Transverse colon (tissue), 4 donors: ENCODE results near the gene NEMP2. TPM values are rescaled to one million over a fixed set of nuclear protein-coding genes. Genes with fewer than 3 reads are reported as not detected.
"Not testable (repeated sequence)": the region's sequence is repeated elsewhere in the genome, so short reads cannot be mapped to it uniquely, and the experiment has no call there.

ENCODE experiments used
- DNase-seq: peaks from one replicate; pipeline ENCODE4 v3.0.0-alpha.2; 2019
- H3K27ac ChIP-seq, 4 donors: fragments of 200-600 bp; sonication (generic); 2 replicates each; pipeline ENCODE4 v1.5.1; 2016 to 2018; ENCODE audit warnings: inconsistent platforms in 4 of 4
- H3K27me3 ChIP-seq: fragments of 200-600 bp; sonication (generic); 2 replicates; pipeline ENCODE4 v1.5.1; 2017; ENCODE audit warnings: inconsistent platforms
- H3K36me3 ChIP-seq, 4 donors: fragments of 200-600 bp; sonication (generic); 2 replicates each; pipeline ENCODE4 v1.5.1; 2017 to 2019; ENCODE audit warnings: inconsistent platforms in 4 of 4
- H3K4me1 ChIP-seq, 4 donors: fragments of 200-600 bp; sonication (generic); 2 replicates each; pipeline ENCODE4 v1.5.1; 2017 to 2020; ENCODE audit warnings: inconsistent platforms in 4 of 4
- H3K4me3 ChIP-seq, 4 donors: fragments of 200-600 bp; sonication (generic); 1 replicate in 1 of 4; 2 replicates in 3 of 4; pipeline versions ENCODE4 v1.5.1 to v1.6.1; 2017 to 2019; ENCODE audit warnings: inconsistent platforms in 4 of 4
- H3K9me3 ChIP-seq, 2 donors: fragments of 200-600 bp; sonication (generic); 2 replicates each; pipeline ENCODE4 v1.5.1; 2017 to 2019; ENCODE audit warnings: inconsistent platforms in 2 of 2
- CTCF ChIP-seq, 5 experiments: fragments of 200-600 bp in 3 of 5; fragments of 450-650 bp in 2 of 5; sonication (generic) in 3 of 5; IDR thresholded peaks; 1 replicate in 2 of 5; 2 replicates in 3 of 5; pipeline ENCODE4 v1.5.1; 2016 to 2017; ENCODE audit warnings: antibody characterized with exemption in 5 of 5, inconsistent platforms in 3 of 5, mild to moderate bottlenecking in 2 of 5, moderate library complexity in 1 of 5
- EP300 ChIP-seq: sonication (generic); formaldehyde crosslinking; IDR thresholded peaks from one replicate; pipeline ENCODE4 v1.6.1; 2017; ENCODE audit warnings: antibody characterized with exemption, low read depth
- POLR2A ChIP-seq: fragments of 450-650 bp; IDR thresholded peaks from one replicate; pipeline ENCODE4 v1.6.1; 2016; ENCODE audit warnings: antibody characterized with exemption, mild to moderate bottlenecking, moderate library complexity
- POLR2AphosphoS5 ChIP-seq, 3 donors: sonication (generic); formaldehyde crosslinking; IDR thresholded peaks; one replicate each; pipeline ENCODE4 v1.6.1; 2016; ENCODE audit warnings: antibody characterized with exemption in 3 of 3
- WGBS, 2 donors: methylation state at CpG; one replicate each; pipeline ENCODE4 v1.1.5; 2018; ENCODE audit warnings: low coverage in 1 of 2; 5-methylcytosine and 5-hydroxymethylcytosine counted together
- in situ Hi-C, 4 donors: fragments of 200-750 bp; cut with MboI; loops; one replicate each; pipeline versions ENCODE4 v1.15.0 to v1.15.1; 2017; ENCODE audit warnings: low sequenced_read_pairs in 3 of 4, low pct_ligation_motif_present in 1 of 4, low pct_unique_long_range_greater_than_20kb in 1 of 4
- intact Hi-C: fragments of 100-400 bp; cut with DNase I; formaldehyde crosslinking; loops from one replicate; pipeline ENCODE4 v1.15.1; 2023; ENCODE audit warnings: low total_unique reads
- total RNA-seq, 4 donors: library from RNA; depleted of rRNA; stranded (reverse); fragments of >200 nt; gene quantifications; one replicate each; pipeline ENCODE4 v1.1.0, GENCODE V29; 2016

NEMP2 gene
- total RNA-seq, 4 donors from 2014 or later, result 0.20 to 2.4 (median 1.6) TPM; not detected in 1

- no peaks in the 10 kb centered on the region for H3K36me3 ChIP-seq
- intact Hi-C loops (no loop called here), in situ Hi-C loops (loop anchor here in 3 of 4 donors (10.0 to 25.0 kb wide), 3 partner anchors 124 to 424 kb away; no protein-coding TSS in a partner anchor)
- H3K27me3 ChIP-seq, result no peaks in the 10 kb centered on the region
- WGBS, 2 donors, result 60% methylated on average over 2 of the region's 2 CpGs
- no peak for TF ChIP-seq EP300
- TF ChIP-seq POLR2AphosphoS5 (IDR thresholded peaks at IDR 0.05), result no peak
- peak; percentile 24 to 65 (median 48) for TF ChIP-seq CTCF (IDR thresholded peaks at IDR 0.05)
- TF ChIP-seq POLR2A, result no peak
- H3K4me3 ChIP-seq, result no peak overlapping the region
- H3K27ac ChIP-seq, result peak overlapping the region in 1 of 4 donors; percentile 74
- DNase-seq, result no peak
- no peaks in the 10 kb centered on the region for H3K9me3 ChIP-seq
- peaks cover 0 to 28% (median 22%) of the 10 kb centered on the region in 4 donors for H3K4me1 ChIP-seq
Measured at GRCh38 chr2:190511104-190511503, 23.4 kb downstream of the NEMP2 start.

DNA sequence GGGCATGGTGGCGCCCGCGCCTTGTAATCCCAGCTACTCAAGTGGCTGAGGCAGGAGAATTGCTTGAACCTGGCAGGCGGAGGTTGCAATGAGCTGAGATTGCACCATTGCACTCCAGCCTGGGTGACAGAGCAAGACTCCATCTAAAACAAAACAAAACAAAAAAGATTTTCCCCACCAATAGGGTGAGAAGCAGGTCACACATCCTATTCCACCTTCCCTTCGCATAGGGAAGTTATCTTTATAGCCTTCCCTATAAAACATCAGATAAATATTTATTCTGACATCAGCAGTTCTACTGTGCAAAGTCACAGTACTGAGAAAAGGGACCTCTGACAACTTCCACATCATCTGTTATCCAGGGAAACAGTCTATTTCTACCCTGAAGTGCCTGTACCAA lies 24.6 kb downstream of the NEMP2 start:
- H3K9me3 ChIP-seq, H3K36me3 ChIP-seq, intact Hi-C loops, H3K4me3 ChIP-seq, H3K27me3 ChIP-seq, DNase-seq: not testable (repeated sequence)
- in situ Hi-C loops, result loop anchor here in 3 of 4 donors (10.0 to 25.0 kb wide), 3 partner anchors 123 to 423 kb away; no protein-coding TSS in a partner anchor
- WGBS, 2 donors, result 71% methylated on average over 5 of the region's 5 CpGs; no CpG with 5 or more reads in 1 of the 2 donors
- H3K27ac ChIP-seq, result peak overlapping the region; percentile 2 to 74 (median 60)
- peaks cover 0 to 40% (median 29%) of the 10 kb centered on the region in 4 donors for H3K4me1 ChIP-seq
- TF ChIP-seq CTCF (IDR thresholded peaks at IDR 0.05), result peak in 1 of 5 experiments; percentile 18

DNA sequence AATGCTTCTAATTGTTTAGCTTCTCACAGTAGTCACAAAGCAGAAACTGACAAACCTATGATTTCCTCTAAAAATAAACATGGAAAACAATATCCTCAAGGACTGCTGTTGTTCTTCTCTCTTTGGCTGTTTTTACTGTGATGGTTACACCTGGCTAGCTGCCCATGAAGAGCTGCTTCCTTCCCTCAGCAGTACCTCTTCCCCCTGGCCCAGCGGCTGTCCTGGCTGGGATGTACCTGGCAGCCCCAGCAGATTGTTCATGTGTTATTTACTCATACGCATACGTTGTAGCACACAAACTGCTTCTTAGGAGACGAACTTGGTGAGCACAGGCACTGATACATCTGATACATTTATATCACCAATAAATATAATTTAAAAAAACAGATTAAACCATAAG lies 27.4 kb downstream of the NEMP2 start:
- Histone ChIP-seq H3K9me3 (no peaks in the 10 kb centered on the region), H3K4me1 (peaks cover 0 to 43% (median 38%) of the 10 kb centered on the region in 4 donors), H3K36me3 (no peaks in the 10 kb centered on the region), H3K4me3 (no peak overlapping the region), H3K27me3 (no peaks in the 10 kb centered on the region), H3K27ac (peak overlapping the region in 3 of 4 donors; percentile 18 to 73 (median 21))
- intact Hi-C loops, result no loop called here
- TF ChIP-seq POLR2AphosphoS5 (IDR thresholded peaks at IDR 0.05), result no peak
- no peak for TF ChIP-seq POLR2A
- no peak for TF ChIP-seq EP300
- TF ChIP-seq CTCF (IDR thresholded peaks at IDR 0.05), result no peak
- peak; percentile 52 for DNase-seq
- in situ Hi-C loops, result loop anchor here in 2 of 4 donors (25.0 kb wide), 2 partner anchors 120 to 420 kb away; no protein-coding TSS in a partner anchor
- WGBS, 2 donors, result 44 to 45% methylated on average over 4 of the region's 4 CpGs

- Histone ChIP-seq H3K4me3 (no peak overlapping the region), H3K27ac (peak overlapping the region in 3 of 4 donors; percentile 18 to 73 (median 21)), H3K9me3 (no peaks in the 10 kb centered on the region), H3K36me3 (no peaks in the 10 kb centered on the region), H3K27me3 (no peaks in the 10 kb centered on the region), H3K4me1 (peaks cover 0 to 48% (median 38%) of the 10 kb centered on the region in 4 donors)
- in situ Hi-C loops, result loop anchor here in 2 of 4 donors (25.0 kb wide), 2 partner anchors 119 to 419 kb away; no protein-coding TSS in a partner anchor
- intact Hi-C loops, result no loop called here
- DNase-seq, result peak; percentile 59
- peak in 2 of 3 donors; percentile 4 to 31 for TF ChIP-seq POLR2AphosphoS5 (IDR thresholded peaks at IDR 0.05)
- no peak for TF ChIP-seq POLR2A
- TF ChIP-seq CTCF (IDR thresholded peaks at IDR 0.05), result no peak
- WGBS, 2 donors, result 14 to 43% methylated on average over 1 to 2 of the region's 2 CpGs
Measured at GRCh38 chr2:190506666-190507065, 27.9 kb downstream of the NEMP2 start.
